Cerebellar nuclear complex (tissue), 1 donor: ENCODE results near the gene TXNDC17.
"Not testable (repeated sequence)": the region's sequence is repeated elsewhere in the genome, so short reads cannot be mapped to it uniquely, and the experiment has no call there.

Source experiments
- DNase-seq, 2 experiments: peaks; one replicate each; lab custom pipeline; 2025; lab: John Stamatoyannopoulos, UW

TXNDC17 gene

GRCh38 chr17:6661464-6661848, 20.6 kb downstream of the TXNDC17 start:
- no peak for DNase-seq

DNA sequence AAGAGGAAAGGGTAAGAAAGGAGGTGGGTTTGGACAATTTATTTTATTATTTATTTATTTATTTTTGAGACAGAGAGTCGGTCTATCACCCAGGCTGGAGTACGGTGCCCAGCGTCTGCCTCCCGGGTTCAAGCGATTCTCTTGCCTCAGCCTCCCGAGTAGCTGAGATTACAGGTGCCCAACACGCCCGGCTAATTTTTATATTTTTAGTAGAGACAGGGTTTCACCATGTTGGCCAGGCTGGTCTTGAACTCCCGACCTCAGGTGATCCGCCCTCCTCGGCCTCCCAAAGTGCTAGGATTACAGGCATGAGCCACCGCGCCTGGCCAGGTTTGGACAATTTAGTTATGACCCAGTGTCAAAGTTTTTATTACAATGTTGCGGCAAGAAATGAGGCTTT, 22.3 kb downstream of the TXNDC17 start:
- not testable (repeated sequence) for DNase-seq

DNA sequence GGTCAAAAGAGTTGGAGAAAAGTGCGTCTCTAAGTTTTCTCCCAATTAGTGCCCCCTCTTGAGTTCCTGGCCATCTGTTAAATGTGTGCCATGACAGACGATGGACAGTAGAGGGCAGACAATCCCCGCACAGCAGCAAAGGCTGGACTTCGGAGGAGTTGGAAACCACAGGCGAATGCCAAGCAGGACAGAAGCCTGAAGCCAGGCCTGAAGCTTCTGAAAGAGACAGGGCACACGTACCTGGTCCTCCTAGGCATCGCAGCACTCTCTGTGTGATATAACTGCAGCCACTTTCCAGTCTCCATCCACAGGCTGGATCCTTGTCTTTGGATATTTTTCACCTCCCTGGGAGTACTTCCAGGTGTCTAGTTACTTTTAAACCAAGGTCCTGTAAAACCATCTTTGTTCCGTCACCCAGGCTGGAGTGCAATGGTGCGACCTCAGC, 25.2 kb downstream of the TXNDC17 start:
- peak in 1 of 2 experiments; percentile 33 for DNase-seq

DNA sequence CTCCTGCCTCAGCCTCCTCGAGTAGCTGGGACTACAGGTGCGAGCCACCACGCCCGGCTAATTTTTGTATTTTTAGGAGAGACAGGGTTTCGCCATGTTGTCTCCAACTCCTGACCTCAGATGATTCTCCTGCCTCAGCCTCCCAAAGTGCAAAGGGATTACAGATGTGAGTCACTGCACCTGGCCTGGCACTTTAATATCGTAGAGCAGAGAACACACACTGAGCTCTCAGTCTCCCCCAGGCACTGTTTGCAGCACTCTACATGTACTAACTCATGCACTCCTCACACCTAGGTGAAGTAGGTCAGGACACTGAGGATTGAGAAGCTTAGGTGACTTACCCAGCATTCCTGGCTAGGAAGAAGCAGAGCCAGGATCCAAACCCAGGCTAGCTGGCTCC, 25.7 kb downstream of the TXNDC17 start:
- no peak for DNase-seq

GRCh38 chr17:6667516-6667915, 26.7 kb downstream of the TXNDC17 start:
- no peak for DNase-seq

DNA sequence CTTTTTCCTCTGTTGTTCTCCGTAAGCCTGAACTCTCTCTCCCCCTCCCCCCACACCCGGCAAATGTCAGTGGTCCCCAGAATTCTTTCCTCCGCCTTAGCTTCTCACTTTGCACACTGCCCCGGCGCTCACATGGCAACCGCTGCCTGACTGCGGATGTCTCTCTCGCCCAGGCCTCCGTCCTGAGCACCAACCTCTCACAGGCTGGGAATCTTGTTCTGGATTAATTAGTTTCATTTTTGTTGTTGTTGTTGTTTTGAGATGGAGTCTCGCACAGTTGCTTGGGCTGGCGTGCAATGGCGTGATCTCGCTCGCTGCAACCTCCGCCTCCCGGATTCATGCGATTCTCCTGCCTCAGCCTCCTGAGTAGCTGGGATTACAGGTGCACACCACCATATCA, 27.4 kb downstream of the TXNDC17 start:
- DNase-seq: no peak

- DNase-seq: no peak
Observed at GRCh38 chr17:6668727-6669425, 28.0 kb downstream of the TXNDC17 start.

DNA sequence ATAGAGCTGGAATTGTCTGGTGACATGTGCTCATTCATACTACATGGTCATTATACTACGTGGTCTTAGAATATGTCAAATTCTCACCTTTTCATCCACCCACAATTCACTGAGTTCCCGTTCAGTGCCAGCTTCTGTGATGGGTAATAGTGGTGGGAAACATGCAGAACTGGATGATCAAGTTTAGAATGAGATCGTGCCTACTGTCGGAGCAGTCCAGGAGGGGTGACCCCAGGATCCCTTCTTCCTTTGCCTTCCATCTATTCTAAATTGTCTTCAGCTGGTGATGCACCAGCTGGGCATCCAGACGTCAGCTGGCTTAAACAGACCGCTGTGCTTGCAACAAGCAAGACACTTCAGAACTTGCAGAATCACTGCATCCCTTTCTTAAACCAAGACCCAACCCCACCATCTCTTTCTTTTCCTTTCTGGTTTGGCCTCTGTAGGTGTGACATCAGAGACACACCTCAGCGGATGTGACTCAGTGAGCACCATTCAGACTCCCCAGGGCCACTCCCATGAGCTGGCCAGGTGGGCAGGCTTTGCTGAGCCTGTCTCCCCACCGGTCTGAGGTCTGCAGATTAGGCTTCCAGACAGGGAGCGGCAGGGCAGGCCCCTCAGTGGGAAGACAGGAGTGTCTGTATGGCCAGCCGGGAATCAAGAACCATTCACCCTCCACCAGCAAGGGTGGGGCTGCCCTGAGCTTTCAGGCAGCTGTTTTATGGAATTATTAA, 28.8 kb downstream of the TXNDC17 start:
- no peak for DNase-seq

DNA sequence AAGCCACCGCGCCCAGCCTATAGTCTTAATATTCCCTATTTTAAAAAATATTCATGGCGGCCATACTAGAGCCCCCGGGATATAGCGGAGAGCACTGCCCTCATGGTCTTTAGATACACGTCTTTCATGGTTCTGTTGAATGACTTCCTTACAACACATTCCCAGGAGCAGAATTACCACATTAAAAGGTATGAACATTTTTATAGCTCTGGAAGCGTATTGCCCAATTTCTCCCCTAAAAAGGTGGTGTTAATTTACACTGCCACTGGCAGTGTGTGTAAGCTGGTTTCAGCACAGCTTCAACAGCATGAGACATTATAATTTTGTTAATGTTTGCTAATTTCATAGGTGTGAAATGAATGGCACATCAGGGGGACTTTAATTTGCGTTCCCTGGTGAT, 29.7 kb downstream of the TXNDC17 start:
- no peak for DNase-seq

GRCh38 chr17:6670999-6671398, 30.1 kb downstream of the TXNDC17 start:
- DNase-seq: no peak

- no peak for DNase-seq
Observed at GRCh38 chr17:6671431-6671830, 30.6 kb downstream of the TXNDC17 start.

DNA sequence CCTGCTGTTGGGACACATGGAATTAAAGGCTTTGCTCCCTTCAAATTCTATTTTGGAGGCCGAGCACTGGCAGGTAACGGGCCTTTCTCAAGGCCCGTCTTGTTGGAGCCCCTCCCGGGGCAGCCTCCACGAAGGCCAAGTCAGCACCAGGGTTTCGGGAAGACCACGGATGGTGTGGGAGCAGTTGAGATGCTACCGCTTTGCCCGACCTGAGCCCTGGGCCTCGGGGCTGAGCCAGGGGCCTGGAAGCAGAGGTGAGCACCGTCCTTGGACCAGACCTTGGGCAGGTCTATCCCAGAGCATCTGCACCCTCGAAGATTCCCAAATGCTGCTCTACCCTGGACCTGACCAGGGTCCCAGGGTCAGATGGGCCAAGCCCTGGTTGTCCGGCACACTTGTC, 33.7 kb downstream of the TXNDC17 start:
- DNase-seq: no peak

- no peak for DNase-seq
Observed at GRCh38 chr17:6675201-6675825, 34.5 kb downstream of the TXNDC17 start.

DNA sequence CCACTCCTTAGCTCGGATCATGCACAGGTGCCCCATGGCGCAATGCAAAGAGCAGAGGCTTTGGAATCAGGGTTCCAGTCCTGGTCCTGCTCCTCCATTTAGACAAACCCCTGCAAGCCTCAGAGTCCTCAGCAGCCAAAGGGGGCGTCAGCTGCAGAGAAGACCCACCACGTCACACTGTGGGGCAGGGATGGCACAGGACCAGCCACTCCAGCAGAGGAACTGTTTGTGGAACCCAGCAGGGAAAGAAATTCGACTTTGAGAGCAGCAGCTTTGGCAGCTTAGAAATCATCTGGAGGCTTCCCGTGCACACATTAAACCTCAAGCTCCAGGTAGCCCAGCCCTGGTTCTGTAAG, 35.9 kb downstream of the TXNDC17 start:
- no peak for DNase-seq

DNA sequence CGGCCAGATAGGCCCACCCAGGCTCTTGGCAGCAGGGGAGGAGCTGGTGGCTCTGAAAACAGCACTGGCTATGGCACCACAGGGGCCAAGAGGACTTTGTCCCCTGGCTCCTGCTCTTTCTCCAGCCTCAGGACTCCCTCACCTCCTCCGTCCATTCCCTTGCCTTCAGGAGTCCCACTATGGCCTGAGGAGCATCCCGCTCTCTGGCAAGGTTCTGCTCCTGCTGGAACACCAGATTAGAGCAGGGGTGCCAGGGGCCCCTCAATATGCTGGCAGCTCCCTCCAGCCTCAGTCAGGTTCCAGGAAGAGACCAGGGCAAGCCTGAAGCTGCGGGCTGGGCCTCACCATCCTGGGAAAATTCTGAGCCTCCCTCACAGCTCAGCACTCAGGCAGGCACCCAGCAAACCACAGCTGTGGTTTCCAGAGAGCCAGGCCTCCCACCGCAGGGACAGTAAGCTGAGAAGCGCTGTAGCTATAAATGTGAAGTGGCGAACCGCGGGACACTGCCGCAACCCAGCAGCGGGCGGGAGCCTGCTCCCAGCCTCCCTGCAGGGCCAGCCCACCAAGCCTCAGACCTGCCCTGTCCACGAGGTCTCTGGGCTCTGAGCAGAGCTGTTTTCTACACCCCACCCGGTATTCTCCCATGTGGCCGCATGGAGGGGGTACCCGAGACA, 36.4 kb downstream of the TXNDC17 start:
- DNase-seq: no peak

GRCh38 chr17:6677946-6678345, 37.1 kb downstream of the TXNDC17 start:
- no peak for DNase-seq

- DNase-seq: no peak
Observed at GRCh38 chr17:6679241-6679640, 38.4 kb downstream of the TXNDC17 start.

DNA sequence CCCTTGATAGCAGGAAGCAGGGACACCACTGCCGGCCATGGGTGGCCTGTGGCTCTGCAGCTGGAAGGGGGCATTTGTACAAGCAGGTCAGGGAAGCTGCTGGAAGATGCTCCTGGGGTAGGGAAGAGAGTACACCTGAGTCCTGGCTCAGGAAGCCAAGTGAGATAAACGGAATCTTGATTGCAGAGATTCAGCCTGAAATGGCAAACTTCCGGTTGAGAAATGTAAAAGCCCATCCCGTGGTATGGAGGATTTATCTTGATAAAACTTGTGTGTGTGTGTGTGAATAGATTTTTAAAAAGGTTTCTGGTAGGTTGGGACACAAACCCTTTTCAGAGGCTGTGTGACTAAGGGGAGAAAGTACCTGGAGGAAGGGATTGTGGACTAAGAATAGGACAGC, 40.3 kb downstream of the TXNDC17 start:
- no peak for DNase-seq

- DNase-seq: no peak
Observed at GRCh38 chr17:6681671-6682070, 40.8 kb downstream of the TXNDC17 start.

GRCh38 chr17:6682339-6682738, 41.5 kb downstream of the TXNDC17 start:
- DNase-seq: no peak

DNA sequence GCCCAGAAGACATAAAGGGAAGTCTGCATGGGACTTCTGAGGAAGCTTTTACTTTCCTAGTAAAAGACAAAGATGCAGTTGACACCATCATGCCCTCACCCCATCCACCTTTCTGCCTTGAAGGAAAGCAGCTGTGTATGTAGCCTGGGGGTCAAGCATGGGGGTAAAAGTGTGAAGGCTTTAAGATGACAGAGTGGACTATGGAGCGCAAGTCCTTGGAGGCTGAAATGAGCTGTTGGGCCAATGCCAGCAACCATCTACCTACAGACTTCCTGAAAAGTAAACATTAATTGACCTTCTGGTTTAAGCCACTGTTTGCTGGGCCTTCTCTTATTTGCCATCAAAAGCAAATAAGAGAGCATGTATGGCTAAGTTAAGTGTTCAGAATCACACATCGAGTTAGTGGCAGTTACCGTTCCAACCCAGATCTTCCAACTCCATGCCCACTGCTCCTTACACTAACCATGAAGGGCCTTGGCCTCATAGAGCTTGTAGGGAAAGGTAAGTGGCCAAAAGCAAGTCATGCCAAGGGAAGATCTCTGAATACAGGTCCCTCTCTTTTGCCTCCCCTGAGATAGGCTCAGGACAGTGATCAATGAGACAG, 42.3 kb downstream of the TXNDC17 start:
- no peak for DNase-seq

- DNase-seq: no peak
Observed at GRCh38 chr17:6683730-6684459, 43.0 kb downstream of the TXNDC17 start.
